ENCODE data around the gene CRADD. TPM values are rescaled to one million over a fixed set of nuclear protein-coding genes. Genes with fewer than 3 reads are reported as not detected.

CRADD gene
- total RNA-seq, 1 donor from 2014 or later = 41.2 TPM

DNA sequence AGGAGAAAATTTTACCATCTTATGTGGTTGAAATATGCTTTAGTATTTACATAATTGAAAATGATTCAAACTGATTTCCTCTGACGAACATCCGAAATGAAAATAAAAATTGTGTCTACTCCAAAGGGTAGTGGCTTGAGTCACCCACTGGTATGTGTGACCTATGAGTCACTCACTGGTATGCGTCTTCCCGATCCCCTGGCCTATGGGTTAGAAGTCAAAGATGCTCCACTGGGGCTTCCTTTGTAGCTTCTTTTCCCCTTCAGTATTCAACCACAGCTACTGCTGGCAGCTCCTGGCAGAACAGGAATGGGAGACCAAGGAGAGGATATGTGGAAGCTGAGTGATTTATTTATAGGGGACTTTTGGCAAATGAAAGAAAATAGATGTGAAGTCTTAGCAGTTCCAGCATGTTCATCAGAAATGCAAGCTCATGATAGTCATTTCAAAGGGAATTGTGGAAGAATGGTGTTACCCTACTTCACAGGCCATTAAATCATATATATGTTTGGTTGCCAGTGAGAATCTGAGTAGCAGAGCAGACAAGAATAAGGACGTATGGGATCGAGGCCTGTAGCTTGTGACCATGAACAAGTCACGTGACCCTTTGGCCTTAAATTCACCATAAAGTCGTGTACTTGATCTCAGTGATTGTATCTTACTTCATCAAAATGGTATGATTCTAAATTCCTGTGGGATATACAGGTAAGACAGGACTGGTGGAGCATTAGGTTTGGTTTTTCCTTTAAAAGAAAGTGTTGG, 108.3 kb downstream of the CRADD start:
- DNase-seq (ENCODE audit: low spot score) = peak; percentile 19
- H3K4me1 Mint-ChIP-seq = peaks cover 23% of the 10 kb centered on the region
- H4K20me1 ChIP-seq (ENCODE audit: low read depth) = no peaks in the 10 kb centered on the region
- no peak overlapping the region for H3K4me3 ChIP-seq
- no peaks in the 10 kb centered on the region for H3K36me3 Mint-ChIP-seq
- no peaks in the 10 kb centered on the region for H3F3A ChIP-seq (ENCODE audit: low read depth)
- H3K9me3 Mint-ChIP-seq = peaks cover 3% of the 10 kb centered on the region
- H2AFZ ChIP-seq (replicated peaks) = no peak overlapping the region
- H3K79me2 ChIP-seq (ENCODE audit: low read depth) = no peaks in the 10 kb centered on the region
- no peak for TF ChIP-seq CTCF (IDR thresholded peaks at IDR 0.05)
- TF ChIP-seq EZH2phosphoT487 (IDR thresholded peaks at IDR 0.05) = no peak
- no peak for TF ChIP-seq EZH2 (IDR thresholded peaks at IDR 0.05)
- H3K27me3 Mint-ChIP-seq (ENCODE audit: insufficient read depth, low read depth) = no peaks in the 10 kb centered on the region
- no peak overlapping the region for H3K27ac Mint-ChIP-seq
- no peak overlapping the region for H3K9ac ChIP-seq
- H3K36me3 ChIP-seq = no peaks in the 10 kb centered on the region
- no peaks in the 10 kb centered on the region for H3K27me3 ChIP-seq
- H3K4me2 ChIP-seq = no peak overlapping the region
- H3K27ac ChIP-seq = no peak overlapping the region
- peaks cover 10% of the 10 kb centered on the region for H3K4me1 ChIP-seq
- no peaks in the 10 kb centered on the region for H3K9me3 ChIP-seq (ENCODE audit: low read depth)
- no peak overlapping the region for H3K4me3 Mint-ChIP-seq

DNA sequence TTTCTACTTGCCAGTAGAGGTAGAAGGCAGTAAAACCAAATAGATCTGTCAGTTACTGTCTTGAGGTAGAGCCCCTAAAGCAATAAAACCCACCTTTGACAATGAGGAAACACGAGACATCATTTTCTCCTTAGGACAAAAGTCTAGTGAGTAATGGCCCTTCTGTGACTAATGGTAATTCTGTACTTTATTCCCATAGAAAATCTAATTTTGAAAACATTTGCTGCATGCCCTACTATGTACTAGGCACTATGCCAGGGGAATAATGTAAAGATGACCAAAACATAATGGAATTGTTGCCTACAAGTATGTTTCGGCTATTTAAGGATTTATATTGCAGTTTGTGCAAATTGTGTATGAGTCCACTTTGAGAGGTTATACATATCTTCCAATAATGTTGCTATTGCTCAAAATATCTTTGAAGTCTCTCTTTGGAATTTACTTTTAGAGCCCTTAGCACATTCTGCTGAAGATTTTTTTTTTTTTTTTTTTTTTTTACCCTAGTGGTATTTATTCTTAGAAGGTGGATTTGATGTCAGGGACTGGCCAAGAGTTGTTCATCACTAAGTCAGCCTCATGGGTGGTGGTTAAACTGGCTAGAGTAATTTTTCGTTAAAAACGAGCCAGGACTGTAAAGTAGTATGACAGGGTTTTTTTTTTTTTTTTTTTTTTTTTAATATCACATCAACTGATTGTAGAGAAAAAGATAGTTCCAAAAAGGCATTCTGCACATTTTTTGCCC, 109.7 kb downstream of the CRADD start:
- H3K27ac Mint-ChIP-seq = no peak overlapping the region

GRCh38 chr12:93788853-93789252, 111.7 kb downstream of the CRADD start:
- no peak overlapping the region for H3K4me3 Mint-ChIP-seq
- Histone ChIP-seq H3K9me3 (ENCODE audit: low read depth) (no peaks in the 10 kb centered on the region), H3K9ac (no peak overlapping the region), H3K4me2 (no peak overlapping the region), H4K20me1 (ENCODE audit: low read depth) (no peaks in the 10 kb centered on the region), H3K79me2 (ENCODE audit: low read depth) (no peaks in the 10 kb centered on the region), H3K27me3 (no peaks in the 10 kb centered on the region), H3K4me3 (no peak overlapping the region), H3K27ac (no peak overlapping the region), H3K36me3 (no peaks in the 10 kb centered on the region), H2AFZ (replicated peaks) (no peak overlapping the region), H3F3A (ENCODE audit: low read depth) (no peaks in the 10 kb centered on the region), H3K4me1 (peaks cover 10% of the 10 kb centered on the region)
- H3K9me3 Mint-ChIP-seq = peaks cover 3% of the 10 kb centered on the region
- H3K36me3 Mint-ChIP-seq = no peaks in the 10 kb centered on the region
- DNase-seq (ENCODE audit: low spot score) = no peak
- peaks cover 21% of the 10 kb centered on the region for H3K4me1 Mint-ChIP-seq
- H3K27ac Mint-ChIP-seq = no peak overlapping the region
- TF ChIP-seq EZH2phosphoT487 (IDR thresholded peaks at IDR 0.05) = no peak
- H3K27me3 Mint-ChIP-seq (ENCODE audit: insufficient read depth, low read depth) = no peaks in the 10 kb centered on the region

More for the DNA sequence above, 109.7 kb downstream of the CRADD start:
- H3K4me1 Mint-ChIP-seq = peaks cover 23% of the 10 kb centered on the region
- TF ChIP-seq EZH2phosphoT487 (IDR thresholded peaks at IDR 0.05) = no peak
- no peak for TF ChIP-seq CTCF (IDR thresholded peaks at IDR 0.05)
- no peak for TF ChIP-seq EZH2 (IDR thresholded peaks at IDR 0.05)
- H3K9ac ChIP-seq = no peak overlapping the region
- H3K4me2 ChIP-seq = no peak overlapping the region
- no peak for DNase-seq (ENCODE audit: low spot score)
- no peaks in the 10 kb centered on the region for H3F3A ChIP-seq (ENCODE audit: low read depth)
- H3K9me3 ChIP-seq (ENCODE audit: low read depth) = no peaks in the 10 kb centered on the region
- no peaks in the 10 kb centered on the region for H3K27me3 ChIP-seq
- no peak overlapping the region for H3K27ac ChIP-seq
- no peaks in the 10 kb centered on the region for H3K79me2 ChIP-seq (ENCODE audit: low read depth)
- no peak overlapping the region for H3K4me3 ChIP-seq
- H3K4me1 ChIP-seq = peaks cover 10% of the 10 kb centered on the region
- H3K36me3 ChIP-seq = no peaks in the 10 kb centered on the region
- H4K20me1 ChIP-seq (ENCODE audit: low read depth) = no peaks in the 10 kb centered on the region
- no peaks in the 10 kb centered on the region for H3K27me3 Mint-ChIP-seq (ENCODE audit: insufficient read depth, low read depth)
- no peaks in the 10 kb centered on the region for H3K36me3 Mint-ChIP-seq
- no peak overlapping the region for H2AFZ ChIP-seq (replicated peaks)
- no peak overlapping the region for H3K4me3 Mint-ChIP-seq
- peaks cover 3% of the 10 kb centered on the region for H3K9me3 Mint-ChIP-seq

DNA sequence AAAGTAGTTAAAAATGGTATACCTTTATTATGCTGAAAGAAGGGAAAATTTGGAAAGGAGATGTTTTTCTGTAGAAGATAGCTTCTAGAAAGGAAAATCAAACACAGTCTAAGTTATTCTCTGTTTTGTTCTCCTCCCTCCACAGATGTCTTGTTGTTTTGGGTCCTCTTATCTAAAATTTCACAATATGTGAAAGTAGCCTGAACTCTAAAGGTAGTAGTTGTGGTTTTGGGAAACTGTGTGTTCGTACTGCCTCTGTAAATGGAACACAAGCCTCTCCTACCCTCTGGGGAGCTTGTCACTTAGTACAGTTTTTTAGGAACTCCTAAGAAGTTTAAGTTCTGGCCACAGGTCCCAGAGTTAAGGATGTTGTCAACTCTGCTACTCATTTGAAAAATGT, 112.6 kb downstream of the CRADD start:
- no peaks in the 10 kb centered on the region for H3K9me3 ChIP-seq (ENCODE audit: low read depth)
- no peaks in the 10 kb centered on the region for H3K36me3 ChIP-seq
- Mint-ChIP-seq H3K27ac (no peak overlapping the region), H3K36me3 (no peaks in the 10 kb centered on the region), H3K9me3 (peaks cover 3% of the 10 kb centered on the region), H3K4me1 (peaks cover 12% of the 10 kb centered on the region), H3K27me3 (ENCODE audit: insufficient read depth, low read depth) (no peaks in the 10 kb centered on the region), H3K4me3 (no peak overlapping the region)
- H2AFZ ChIP-seq (replicated peaks) = no peak overlapping the region
- H3K27ac ChIP-seq = no peak overlapping the region
- H3K9ac ChIP-seq = no peak overlapping the region
- no peaks in the 10 kb centered on the region for H3K79me2 ChIP-seq (ENCODE audit: low read depth)
- no peaks in the 10 kb centered on the region for H3K27me3 ChIP-seq
- no peak overlapping the region for H3K4me3 ChIP-seq
- H3K4me2 ChIP-seq = no peak overlapping the region
- no peaks in the 10 kb centered on the region for H3F3A ChIP-seq (ENCODE audit: low read depth)
- H3K4me1 ChIP-seq = peaks cover 1% of the 10 kb centered on the region
- TF ChIP-seq EZH2 (IDR thresholded peaks at IDR 0.05) (no peak), EZH2phosphoT487 (IDR thresholded peaks at IDR 0.05) (no peak), CTCF (IDR thresholded peaks at IDR 0.05) (no peak)
- no peaks in the 10 kb centered on the region for H4K20me1 ChIP-seq (ENCODE audit: low read depth)
- DNase-seq (ENCODE audit: low spot score) = no peak
